ENCODE data around the gene CASKIN1.

Gene CASKIN1

GRCh38 chr16:2163211-2163881, 33.1 kb downstream of the CASKIN1 start:
- Histone ChIP-seq H3K9me3 (ENCODE audit: insufficient read depth, low read length) (no peaks in the 10 kb centered on the region), H4K20me1 (ENCODE audit: insufficient read depth, low read length) (peaks cover 13% of the 10 kb centered on the region), H3K79me2 (ENCODE audit: low read length) (peaks cover 58% of the 10 kb centered on the region), H2AFZ (ENCODE audit: low read depth, low read length) (no peak overlapping the region), H3K27ac (ENCODE audit: low read length) (no peak overlapping the region), H3K4me3 (ENCODE audit: low read length) (no peak overlapping the region), H3K27me3 (ENCODE audit: low read depth, low read length) (no peaks in the 10 kb centered on the region), H3K4me1 (ENCODE audit: low read length) (peaks cover 24% of the 10 kb centered on the region), H3K36me3 (replicated peaks; ENCODE audit: low read depth, low read length) (peaks cover 38% of the 10 kb centered on the region), H3K4me2 (ENCODE audit: low read length) (no peak overlapping the region), H3K9ac (ENCODE audit: low read length) (no peak overlapping the region)
- TF ChIP-seq, protein P1, sequence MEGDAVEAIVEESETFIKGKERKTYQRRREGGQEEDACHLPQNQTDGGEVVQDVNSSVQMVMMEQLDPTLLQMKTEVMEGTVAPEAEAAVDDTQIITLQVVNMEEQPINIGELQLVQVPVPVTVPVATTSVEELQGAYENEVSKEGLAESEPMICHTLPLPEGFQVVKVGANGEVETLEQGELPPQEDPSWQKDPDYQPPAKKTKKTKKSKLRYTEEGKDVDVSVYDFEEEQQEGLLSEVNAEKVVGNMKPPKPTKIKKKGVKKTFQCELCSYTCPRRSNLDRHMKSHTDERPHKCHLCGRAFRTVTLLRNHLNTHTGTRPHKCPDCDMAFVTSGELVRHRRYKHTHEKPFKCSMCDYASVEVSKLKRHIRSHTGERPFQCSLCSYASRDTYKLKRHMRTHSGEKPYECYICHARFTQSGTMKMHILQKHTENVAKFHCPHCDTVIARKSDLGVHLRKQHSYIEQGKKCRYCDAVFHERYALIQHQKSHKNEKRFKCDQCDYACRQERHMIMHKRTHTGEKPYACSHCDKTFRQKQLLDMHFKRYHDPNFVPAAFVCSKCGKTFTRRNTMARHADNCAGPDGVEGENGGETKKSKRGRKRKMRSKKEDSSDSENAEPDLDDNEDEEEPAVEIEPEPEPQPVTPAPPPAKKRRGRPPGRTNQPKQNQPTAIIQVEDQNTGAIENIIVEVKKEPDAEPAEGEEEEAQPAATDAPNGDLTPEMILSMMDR (IDR thresholded peaks at IDR 0.05; ENCODE audit: low read depth, low read length), result no peak
- no peak for TF ChIP-seq EZH2phosphoT487 (IDR thresholded peaks at IDR 0.05; ENCODE audit: low read depth)

DNA sequence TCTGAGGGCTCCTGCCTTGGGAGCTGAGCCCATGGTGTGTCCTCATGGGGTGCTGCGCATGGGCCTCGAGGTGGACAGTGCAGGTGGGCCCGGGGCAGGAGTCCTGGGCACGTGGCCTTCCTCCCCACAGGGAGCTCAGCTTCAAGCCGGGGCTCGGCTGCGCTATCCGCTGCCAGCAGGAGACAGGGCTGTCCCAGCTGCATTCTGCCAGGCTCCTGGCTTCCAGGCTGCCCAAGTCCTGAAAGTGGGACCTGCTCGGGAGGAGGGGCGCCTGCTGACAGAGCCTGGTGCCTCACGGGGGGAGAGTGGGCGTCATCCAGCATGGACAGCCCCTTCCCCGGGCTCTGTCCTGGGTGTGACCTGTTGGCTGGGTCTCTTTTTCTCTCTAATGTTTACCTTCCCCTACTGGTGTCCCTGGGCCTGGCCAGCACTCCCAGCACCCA, 33.7 kb downstream of the CASKIN1 start:
- H3K4me1 ChIP-seq (ENCODE audit: low read length), result peaks cover 27% of the 10 kb centered on the region
- no peak overlapping the region for H2AFZ ChIP-seq (ENCODE audit: low read depth, low read length)
- H3K4me2 ChIP-seq (ENCODE audit: low read length), result no peak overlapping the region
- H4K20me1 ChIP-seq (ENCODE audit: insufficient read depth, low read length), result peaks cover 19% of the 10 kb centered on the region
- no peak overlapping the region for H3K4me3 ChIP-seq (ENCODE audit: low read length)
- TF ChIP-seq EZH2phosphoT487 (IDR thresholded peaks at IDR 0.05; ENCODE audit: low read depth), result no peak
- TF ChIP-seq, protein P1 (IDR thresholded peaks at IDR 0.05; ENCODE audit: low read depth, low read length), result no peak
- no peaks in the 10 kb centered on the region for H3K9me3 ChIP-seq (ENCODE audit: insufficient read depth, low read length)
- H3K27me3 ChIP-seq (ENCODE audit: low read depth, low read length), result no peaks in the 10 kb centered on the region
- H3K36me3 ChIP-seq (replicated peaks; ENCODE audit: low read depth, low read length), result peaks cover 34% of the 10 kb centered on the region
- H3K27ac ChIP-seq (ENCODE audit: low read length), result no peak overlapping the region
- H3K9ac ChIP-seq (ENCODE audit: low read length), result no peak overlapping the region
- peaks cover 64% of the 10 kb centered on the region for H3K79me2 ChIP-seq (ENCODE audit: low read length)

GRCh38 chr16:2161911-2162310, 34.5 kb downstream of the CASKIN1 start:
- no peak for TF ChIP-seq EZH2phosphoT487 (IDR thresholded peaks at IDR 0.05; ENCODE audit: low read depth)
- TF ChIP-seq, protein P1 (IDR thresholded peaks at IDR 0.05; ENCODE audit: low read depth, low read length), result no peak
- Histone ChIP-seq H3K4me2 (ENCODE audit: low read length) (no peak overlapping the region), H3K36me3 (replicated peaks; ENCODE audit: low read depth, low read length) (peaks cover 29% of the 10 kb centered on the region), H3K9me3 (ENCODE audit: insufficient read depth, low read length) (no peaks in the 10 kb centered on the region), H2AFZ (ENCODE audit: low read depth, low read length) (no peak overlapping the region), H3K4me3 (ENCODE audit: low read length) (no peak overlapping the region), H3K79me2 (ENCODE audit: low read length) (peaks cover 72% of the 10 kb centered on the region), H3K9ac (ENCODE audit: low read length) (no peak overlapping the region), H3K27me3 (ENCODE audit: low read depth, low read length) (no peaks in the 10 kb centered on the region), H4K20me1 (ENCODE audit: insufficient read depth, low read length) (peaks cover 26% of the 10 kb centered on the region), H3K27ac (ENCODE audit: low read length) (no peak overlapping the region), H3K4me1 (ENCODE audit: low read length) (peaks cover 32% of the 10 kb centered on the region)

DNA sequence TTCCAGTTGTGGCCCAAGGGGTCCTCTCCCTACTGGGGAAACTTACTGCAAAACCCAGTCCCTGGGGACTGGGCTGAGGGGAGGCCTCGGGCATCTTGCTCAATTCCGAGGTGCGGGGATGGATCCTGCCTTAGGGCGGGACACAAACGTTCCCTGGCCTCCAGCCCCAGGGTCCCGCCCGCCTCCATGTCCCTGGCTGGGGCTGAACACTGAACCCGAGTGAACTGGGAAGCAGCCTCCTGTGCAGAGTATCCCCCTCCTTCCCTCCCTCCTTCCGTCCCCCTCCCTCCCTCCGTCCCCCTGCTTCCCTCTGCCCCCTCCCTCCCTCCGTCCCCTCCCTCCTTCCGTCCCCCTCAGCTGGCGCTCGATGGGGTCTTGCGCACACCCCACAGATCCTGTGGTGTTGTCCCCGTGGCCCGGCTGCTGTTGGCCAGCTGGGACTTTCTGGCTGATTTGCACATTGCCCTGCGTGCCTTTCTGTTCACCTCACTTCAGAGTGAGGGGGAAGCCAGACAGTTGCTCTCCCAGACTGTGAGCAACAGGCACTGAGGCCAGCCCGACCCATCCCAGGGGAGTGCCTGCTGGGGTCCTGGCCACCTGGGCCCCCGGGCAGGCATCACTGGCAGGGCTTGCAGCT, 35.4 kb downstream of the CASKIN1 start:
- H4K20me1 ChIP-seq (ENCODE audit: insufficient read depth, low read length), result peaks cover 28% of the 10 kb centered on the region
- no peaks in the 10 kb centered on the region for H3K9me3 ChIP-seq (ENCODE audit: insufficient read depth, low read length)
- H2AFZ ChIP-seq (ENCODE audit: low read depth, low read length), result no peak overlapping the region
- no peaks in the 10 kb centered on the region for H3K27me3 ChIP-seq (ENCODE audit: low read depth, low read length)
- H3K4me3 ChIP-seq (ENCODE audit: low read length), result no peak overlapping the region
- H3K9ac ChIP-seq (ENCODE audit: low read length), result no peak overlapping the region
- peaks cover 26% of the 10 kb centered on the region for H3K36me3 ChIP-seq (replicated peaks; ENCODE audit: low read depth, low read length)
- H3K27ac ChIP-seq (ENCODE audit: low read length), result no peak overlapping the region
- peaks cover 35% of the 10 kb centered on the region for H3K4me1 ChIP-seq (ENCODE audit: low read length)
- peaks cover 81% of the 10 kb centered on the region for H3K79me2 ChIP-seq (ENCODE audit: low read length)
- peak overlapping the region; percentile 22; the same call in 1 of the 2 replicates for H3K4me2 ChIP-seq (ENCODE audit: low read length)
- no peak for TF ChIP-seq EZH2phosphoT487 (IDR thresholded peaks at IDR 0.05; ENCODE audit: low read depth)
- TF ChIP-seq, protein P1 (IDR thresholded peaks at IDR 0.05; ENCODE audit: low read depth, low read length), result no peak

Measured in OCI-LY3 (cell line).